HepG2 (cell line): ENCODE data around the gene IRAK4. TPM values are rescaled to one million over a fixed set of nuclear protein-coding genes. Genes with fewer than 3 reads are reported as not detected.

Source experiments
- BRCA1 ChIP-seq: sonication (generic); formaldehyde crosslinking; IDR thresholded peaks from 2 replicates; pipeline ENCODE4 v1.4.0; 2020; ENCODE audit warnings: missing genetic modification reagents
- LBX2 ChIP-seq: sonication (generic); formaldehyde crosslinking; IDR thresholded peaks from 2 replicates; pipeline ENCODE4 v1.5.0; 2020; ENCODE audit warnings: missing genetic modification reagents, mild to moderate bottlenecking, borderline replicate concordance
- PRPF4 ChIP-seq: fragments of 200-400 bp; formaldehyde crosslinking; IDR thresholded peaks from 2 replicates; pipeline ENCODE4 v1.6.1; 2016; ENCODE audit warnings: low read length, low read depth; ENCODE audit not compliant: poor library complexity, severe bottlenecking
- ZSCAN5A ChIP-seq: sonication (generic); formaldehyde crosslinking; IDR thresholded peaks from 2 replicates; pipeline ENCODE4 v1.8.0; 2022; ENCODE audit warnings: mild to moderate bottlenecking, missing genetic modification reagents, borderline replicate concordance
- polyA plus RNA-seq, 8 experiments: library from polyadenylated mRNA; depleted of rRNA in 3 of 8; stranded (reverse) in 7 of 8; unstranded in 1 of 8; fragments of >200 nt; fragmentation: Illumina TruSeq in 4 of 8; extraction: Trizol in 4 of 8; gene quantifications; 2 replicates each; pipeline versions ENCODE4 v1.2.1 to v1.2.3, GENCODE V29; 2011 to 2016; ENCODE audit warnings: low read depth in 4 of 8, missing spikeins in 1 of 8, mixed read lengths in 1 of 8; ENCODE audit not compliant: insufficient read depth in 1 of 8
- total RNA-seq, 5 experiments: library from RNA; depleted of rRNA; stranded (reverse); fragments of >200 nt; fragmentation: Illumina TruSeq; extraction: Trizol; gene quantifications; 2 replicates each; pipeline ENCODE4 v1.2.3, GENCODE V29; 2016; ENCODE audit warnings: low read depth in 1 of 5
- TF ChIP-seq, protein P1 (sequence below), 2 experiments: sonication (generic) in 1 of 2; formaldehyde crosslinking in 1 of 2; IDR thresholded peaks; 2 replicates each; pipeline versions ENCODE4 v1.6.1 to v1.9.0; 2014 to 2022; ENCODE audit warnings: antibody characterized with exemption in 1 of 2, borderline replicate concordance in 1 of 2, inconsistent platforms in 1 of 2, low read depth in 1 of 2, missing genetic modification reagents in 1 of 2

The IRAK4 gene
- total and polyA plus RNA-seq, 2 of the 13 experiments (the other 11 are each of a cell fraction or from before 2014, with no cell fraction given), result 6.6 to 7.1 TPM

DNA sequence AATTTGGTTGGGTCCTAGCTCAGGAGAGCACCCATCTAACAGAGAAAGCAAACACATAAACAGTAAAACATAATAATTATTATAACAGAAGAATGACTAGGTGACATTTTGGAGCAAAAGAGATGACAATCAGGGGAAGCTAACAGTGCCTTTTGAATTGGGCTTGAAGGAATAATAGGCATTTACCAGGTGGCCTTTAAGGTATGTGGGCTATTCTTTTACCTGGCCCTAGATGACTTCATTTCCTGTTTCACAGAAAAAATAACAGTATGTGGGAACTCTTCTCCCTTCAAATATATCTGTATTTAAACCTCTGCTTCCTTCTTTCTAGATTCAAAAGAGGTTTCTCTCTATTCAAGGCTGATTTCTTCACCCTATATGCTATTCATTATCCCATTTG, 3.8 kb downstream of the IRAK4 start (continued):
- TF ChIP-seq, protein P1, sequence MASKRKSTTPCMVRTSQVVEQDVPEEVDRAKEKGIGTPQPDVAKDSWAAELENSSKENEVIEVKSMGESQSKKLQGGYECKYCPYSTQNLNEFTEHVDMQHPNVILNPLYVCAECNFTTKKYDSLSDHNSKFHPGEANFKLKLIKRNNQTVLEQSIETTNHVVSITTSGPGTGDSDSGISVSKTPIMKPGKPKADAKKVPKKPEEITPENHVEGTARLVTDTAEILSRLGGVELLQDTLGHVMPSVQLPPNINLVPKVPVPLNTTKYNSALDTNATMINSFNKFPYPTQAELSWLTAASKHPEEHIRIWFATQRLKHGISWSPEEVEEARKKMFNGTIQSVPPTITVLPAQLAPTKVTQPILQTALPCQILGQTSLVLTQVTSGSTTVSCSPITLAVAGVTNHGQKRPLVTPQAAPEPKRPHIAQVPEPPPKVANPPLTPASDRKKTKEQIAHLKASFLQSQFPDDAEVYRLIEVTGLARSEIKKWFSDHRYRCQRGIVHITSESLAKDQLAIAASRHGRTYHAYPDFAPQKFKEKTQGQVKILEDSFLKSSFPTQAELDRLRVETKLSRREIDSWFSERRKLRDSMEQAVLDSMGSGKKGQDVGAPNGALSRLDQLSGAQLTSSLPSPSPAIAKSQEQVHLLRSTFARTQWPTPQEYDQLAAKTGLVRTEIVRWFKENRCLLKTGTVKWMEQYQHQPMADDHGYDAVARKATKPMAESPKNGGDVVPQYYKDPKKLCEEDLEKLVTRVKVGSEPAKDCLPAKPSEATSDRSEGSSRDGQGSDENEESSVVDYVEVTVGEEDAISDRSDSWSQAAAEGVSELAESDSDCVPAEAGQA (IDR thresholded peaks at IDR 0.05; ENCODE audit: low read depth), result no peak
- TF ChIP-seq, protein P1 (CRISPR knock-in tag; IDR thresholded peaks at IDR 0.05; ENCODE audit: borderline replicate concordance), result no peak
- TF ChIP-seq BRCA1 (no peak), PRPF4 (no peak), ZSCAN5A (CRISPR knock-in tag) (no peak), LBX2 (CRISPR knock-in tag) (no peak)
